GM23338 (cell line): ENCODE data around the gene PRDM10. TPM values are rescaled to one million over a fixed set of nuclear protein-coding genes. Genes with fewer than 3 reads are reported as not detected.

Experiments
- ATAC-seq: fragments of 200-7000 bp; cut with Tn5 transposase; 3 replicates; pipeline ENCODE4 v1.9.1; 2020
- DNase-seq: peaks from one replicate; pipeline ENCODE4 v3.0.0-alpha.2; 2015; ENCODE audit warnings: low spot score
- H2AFZ ChIP-seq: fragments of 200-600 bp; sonication (generic); 2 replicates; pipeline ENCODE4 v1.8.0; 2016; ENCODE audit warnings: antibody characterized with exemption, mild to moderate bottlenecking, moderate library complexity
- H3F3A ChIP-seq: fragments of 200-600 bp; sonication (generic); replicated peaks from 2 replicates; pipeline ENCODE4 v1.8.0; 2017; ENCODE audit warnings: antibody characterized with exemption, mixed run types, low read depth
- H3K27ac ChIP-seq: fragments of 200-600 bp; sonication (generic); 2 replicates; pipeline ENCODE4 v1.6.1; 2016; ENCODE audit warnings: low read depth
- H3K27me3 ChIP-seq: fragments of 200-600 bp; sonication (generic); 2 replicates; pipeline ENCODE4 v1.8.0; 2016; ENCODE audit warnings: mild to moderate bottlenecking, mixed run types, moderate library complexity; ENCODE audit not compliant: insufficient read depth
- H3K36me3 ChIP-seq: fragments of 200-600 bp; sonication (generic); 2 replicates; pipeline ENCODE4 v1.8.0; 2016; ENCODE audit warnings: mild to moderate bottlenecking; ENCODE audit not compliant: insufficient read depth
- H3K4me1 ChIP-seq: fragments of 200-600 bp; sonication (generic); 2 replicates; pipeline ENCODE4 v1.8.0; 2016; ENCODE audit warnings: mild to moderate bottlenecking, moderate library complexity; ENCODE audit not compliant: insufficient read depth
- H3K4me2 ChIP-seq: fragments of 200-600 bp; sonication (generic); 2 replicates; pipeline ENCODE4 v1.7.1; 2017; ENCODE audit warnings: mixed run types
- H3K4me3 ChIP-seq: fragments of 200-600 bp; sonication (generic); 2 replicates; pipeline ENCODE4 v1.6.1; 2016; ENCODE audit warnings: mixed run types
- H3K79me2 ChIP-seq: fragments of 200-600 bp; sonication (generic); replicated peaks from 2 replicates; pipeline ENCODE4 v1.8.0; 2017; ENCODE audit warnings: mild to moderate bottlenecking; ENCODE audit not compliant: insufficient read depth
- H3K9me2 ChIP-seq: fragments of 200-600 bp; sonication (generic); 2 replicates; pipeline ENCODE4 v1.8.0; 2017; ENCODE audit not compliant: insufficient read depth
- H4K20me1 ChIP-seq: fragments of 200-600 bp; sonication (generic); replicated peaks from 2 replicates; pipeline ENCODE4 v1.8.0; 2017; ENCODE audit warnings: mild to moderate bottlenecking; ENCODE audit not compliant: insufficient read depth
- H3K27ac Mint-ChIP-seq: 2 replicates; pipeline ENCODE4 v1.8.0; 2020; ENCODE audit warnings: inconsistent platforms, mild to moderate bottlenecking, moderate library complexity, mixed read lengths
- H3K27me3 Mint-ChIP-seq: 3 replicates; pipeline ENCODE4 v1.8.0; 2022; ENCODE audit warnings: low read depth, mild to moderate bottlenecking, moderate library complexity, mixed read lengths, inconsistent platforms; ENCODE audit not compliant: insufficient read depth, poor library complexity
- H3K36me3 Mint-ChIP-seq: 3 replicates; pipeline ENCODE4 v1.8.0; 2021; ENCODE audit warnings: low read depth, mild to moderate bottlenecking, inconsistent platforms, moderate library complexity, mixed read lengths
- H3K4me1 Mint-ChIP-seq: 3 replicates; pipeline ENCODE4 v1.8.0; 2020; ENCODE audit warnings: mild to moderate bottlenecking, inconsistent platforms, mixed read lengths
- H3K4me3 Mint-ChIP-seq: 3 replicates; pipeline ENCODE4 v1.8.0; 2021; ENCODE audit warnings: moderate library complexity, mild to moderate bottlenecking, inconsistent platforms, mixed read lengths
- H3K9me3 Mint-ChIP-seq: 3 replicates; pipeline ENCODE4 v1.8.0; 2020; ENCODE audit warnings: moderate library complexity, mild to moderate bottlenecking, inconsistent platforms, mixed read lengths
- CREB1 ChIP-seq: fragments of 250-450 bp; sonication (Bioruptor Pico); IDR thresholded peaks from 2 replicates; pipeline ENCODE4 v1.5.0; 2020; ENCODE audit warnings: low read depth, mild to moderate bottlenecking, moderate library complexity
- EZH2 ChIP-seq: fragments of 200-600 bp; sonication (generic); IDR thresholded peaks from one replicate; pipeline ENCODE4 v1.8.0; 2017; ENCODE audit warnings: antibody characterized with exemption, mild to moderate bottlenecking, low read depth; ENCODE audit not compliant: unreplicated experiment
- EZH2phosphoT487 ChIP-seq: fragments of 200-600 bp; sonication (generic); IDR thresholded peaks from one replicate; pipeline ENCODE4 v1.8.1; 2018; ENCODE audit warnings: antibody characterized with exemption; ENCODE audit not compliant: unreplicated experiment
- JUNB ChIP-seq: IDR thresholded peaks from one replicate; pipeline ENCODE4 v1.6.1; 2016; ENCODE audit warnings: antibody characterized with exemption; ENCODE audit not compliant: unreplicated experiment
- POLR2AphosphoS5 ChIP-seq: IDR thresholded peaks from 2 replicates; pipeline ENCODE4 v1.6.1; 2016; ENCODE audit warnings: antibody characterized with exemption, low read depth
- STAT1 ChIP-seq: IDR thresholded peaks from one replicate; pipeline ENCODE4 v1.6.1; 2016; ENCODE audit warnings: antibody characterized with exemption; ENCODE audit not compliant: unreplicated experiment
- ZNF114 ChIP-seq: fragments of 250-450 bp; sonication (Bioruptor Pico); IDR thresholded peaks from 2 replicates; pipeline ENCODE4 v1.5.0; 2020; ENCODE audit warnings: mild to moderate bottlenecking, moderate library complexity
- polyA plus RNA-seq: library from polyadenylated mRNA; unstranded; fragments of >200 nt; fragmentation: Nextera tagmentation; extraction: Ambion mirVana; gene quantifications from 2 replicates; pipeline ENCODE4 v1.2.1, GENCODE V29; 2016
- total RNA-seq: library from RNA; depleted of rRNA; stranded (reverse); fragments of >200 nt; shearing (Covaris generic); gene quantifications from 2 replicates; pipeline ENCODE4 v1.2.3, GENCODE V29; 2014
- TF ChIP-seq, protein P1 (sequence below), 2 experiments: fragments of 200-600 bp in 1 of 2; sonication (generic) in 1 of 2; conservative IDR thresholded peaks; 2 replicates each; pipeline versions ENCODE4 v1.5.1 to v1.6.1; 2016 to 2017; ENCODE audit warnings: antibody characterized with exemption in 2 of 2, low read depth in 2 of 2, mild to moderate bottlenecking in 2 of 2, moderate library complexity in 1 of 2
- TF ChIP-seq, protein P2 (sequence below): IDR thresholded peaks from one replicate; pipeline ENCODE4 v1.6.1; 2018; ENCODE audit warnings: antibody characterized with exemption; ENCODE audit not compliant: unreplicated experiment
- TF ChIP-seq, protein P3 (sequence below): fragments of 250-450 bp; sonication (Bioruptor Pico); IDR thresholded peaks from 2 replicates; pipeline ENCODE4 v1.5.0; 2020; ENCODE audit warnings: mild to moderate bottlenecking, moderate library complexity

Gene PRDM10
- total and polyA plus RNA-seq, 2 experiments from 2014 or later = 5.2 to 14.9 TPM

DNA sequence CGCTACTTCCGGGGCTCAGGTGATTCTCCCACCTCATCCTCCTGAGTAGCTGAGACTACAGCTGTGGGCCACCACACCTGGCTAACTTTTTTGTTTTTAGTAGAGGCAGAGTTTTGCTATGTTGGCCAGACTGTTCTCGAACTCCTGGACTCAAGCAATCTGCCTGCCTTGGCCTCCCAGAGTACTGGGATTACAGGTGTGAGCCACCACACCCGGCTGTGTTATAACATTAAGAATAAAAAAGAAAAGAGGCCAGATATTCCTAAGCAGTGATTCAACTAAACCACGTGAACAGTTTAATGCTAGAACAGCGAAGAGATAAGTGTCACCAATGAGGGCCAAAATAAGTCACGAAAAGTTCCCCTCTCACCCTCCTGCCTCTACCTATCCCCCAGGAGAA is 3.7 kb downstream of the PRDM10 start (continued):
- TF ChIP-seq, protein P1, sequence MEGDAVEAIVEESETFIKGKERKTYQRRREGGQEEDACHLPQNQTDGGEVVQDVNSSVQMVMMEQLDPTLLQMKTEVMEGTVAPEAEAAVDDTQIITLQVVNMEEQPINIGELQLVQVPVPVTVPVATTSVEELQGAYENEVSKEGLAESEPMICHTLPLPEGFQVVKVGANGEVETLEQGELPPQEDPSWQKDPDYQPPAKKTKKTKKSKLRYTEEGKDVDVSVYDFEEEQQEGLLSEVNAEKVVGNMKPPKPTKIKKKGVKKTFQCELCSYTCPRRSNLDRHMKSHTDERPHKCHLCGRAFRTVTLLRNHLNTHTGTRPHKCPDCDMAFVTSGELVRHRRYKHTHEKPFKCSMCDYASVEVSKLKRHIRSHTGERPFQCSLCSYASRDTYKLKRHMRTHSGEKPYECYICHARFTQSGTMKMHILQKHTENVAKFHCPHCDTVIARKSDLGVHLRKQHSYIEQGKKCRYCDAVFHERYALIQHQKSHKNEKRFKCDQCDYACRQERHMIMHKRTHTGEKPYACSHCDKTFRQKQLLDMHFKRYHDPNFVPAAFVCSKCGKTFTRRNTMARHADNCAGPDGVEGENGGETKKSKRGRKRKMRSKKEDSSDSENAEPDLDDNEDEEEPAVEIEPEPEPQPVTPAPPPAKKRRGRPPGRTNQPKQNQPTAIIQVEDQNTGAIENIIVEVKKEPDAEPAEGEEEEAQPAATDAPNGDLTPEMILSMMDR (conservative IDR thresholded peaks at IDR 0.05; ENCODE audit: low read depth in 2 of 2) = no peak
- no peak for TF ChIP-seq JUNB
- no peak for TF ChIP-seq ZNF114 (CRISPR knock-in tag)
- TF ChIP-seq, protein P2, sequence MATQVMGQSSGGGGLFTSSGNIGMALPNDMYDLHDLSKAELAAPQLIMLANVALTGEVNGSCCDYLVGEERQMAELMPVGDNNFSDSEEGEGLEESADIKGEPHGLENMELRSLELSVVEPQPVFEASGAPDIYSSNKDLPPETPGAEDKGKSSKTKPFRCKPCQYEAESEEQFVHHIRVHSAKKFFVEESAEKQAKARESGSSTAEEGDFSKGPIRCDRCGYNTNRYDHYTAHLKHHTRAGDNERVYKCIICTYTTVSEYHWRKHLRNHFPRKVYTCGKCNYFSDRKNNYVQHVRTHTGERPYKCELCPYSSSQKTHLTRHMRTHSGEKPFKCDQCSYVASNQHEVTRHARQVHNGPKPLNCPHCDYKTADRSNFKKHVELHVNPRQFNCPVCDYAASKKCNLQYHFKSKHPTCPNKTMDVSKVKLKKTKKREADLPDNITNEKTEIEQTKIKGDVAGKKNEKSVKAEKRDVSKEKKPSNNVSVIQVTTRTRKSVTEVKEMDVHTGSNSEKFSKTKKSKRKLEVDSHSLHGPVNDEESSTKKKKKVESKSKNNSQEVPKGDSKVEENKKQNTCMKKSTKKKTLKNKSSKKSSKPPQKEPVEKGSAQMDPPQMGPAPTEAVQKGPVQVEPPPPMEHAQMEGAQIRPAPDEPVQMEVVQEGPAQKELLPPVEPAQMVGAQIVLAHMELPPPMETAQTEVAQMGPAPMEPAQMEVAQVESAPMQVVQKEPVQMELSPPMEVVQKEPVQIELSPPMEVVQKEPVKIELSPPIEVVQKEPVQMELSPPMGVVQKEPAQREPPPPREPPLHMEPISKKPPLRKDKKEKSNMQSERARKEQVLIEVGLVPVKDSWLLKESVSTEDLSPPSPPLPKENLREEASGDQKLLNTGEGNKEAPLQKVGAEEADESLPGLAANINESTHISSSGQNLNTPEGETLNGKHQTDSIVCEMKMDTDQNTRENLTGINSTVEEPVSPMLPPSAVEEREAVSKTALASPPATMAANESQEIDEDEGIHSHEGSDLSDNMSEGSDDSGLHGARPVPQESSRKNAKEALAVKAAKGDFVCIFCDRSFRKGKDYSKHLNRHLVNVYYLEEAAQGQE = no peak
- TF ChIP-seq STAT1 = no peak

DNA sequence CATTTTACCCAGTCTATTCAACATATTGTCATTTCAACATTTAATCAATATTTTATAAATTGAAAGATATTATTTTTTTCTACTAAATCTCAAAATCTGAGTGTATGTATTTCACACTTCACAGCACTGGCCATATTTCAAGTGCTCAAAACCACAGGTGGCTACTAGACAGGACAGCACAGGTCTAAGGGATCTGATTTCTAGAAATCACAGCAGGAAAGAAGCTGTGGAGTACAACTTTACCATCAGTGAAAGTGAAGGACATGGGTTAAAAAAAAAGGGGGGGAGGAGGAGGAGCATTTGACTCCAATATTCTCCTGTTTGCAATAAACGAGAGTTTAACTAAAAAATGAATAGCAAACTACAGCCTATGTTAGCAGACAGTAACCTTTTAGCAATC is 4.5 kb downstream of the PRDM10 start:
- Histone ChIP-seq H3K79me2 (peaks cover 78% of the 10 kb centered on the region), H2AFZ (no peak overlapping the region), H3K27me3 (no peaks in the 10 kb centered on the region), H3K9me2 (no peaks in the 10 kb centered on the region), H4K20me1 (peaks cover 14% of the 10 kb centered on the region; the same call in 1 of the 2 replicates), H3K4me1 (peaks cover 7% of the 10 kb centered on the region; the same call in 1 of the 2 replicates), H3F3A (no peaks in the 10 kb centered on the region), H3K27ac (no peak overlapping the region), H3K4me2 (no peak overlapping the region), H3K36me3 (no peaks in the 10 kb centered on the region), H3K4me3 (no peak overlapping the region)
- Mint-ChIP-seq H3K4me1 (peaks cover 32% of the 10 kb centered on the region), H3K9me3 (no peaks in the 10 kb centered on the region; the same call in 2 of the 3 replicates), H3K36me3 (peaks cover 20% of the 10 kb centered on the region), H3K27ac (no peak overlapping the region), H3K27me3 (peaks cover 10% of the 10 kb centered on the region), H3K4me3 (no peak overlapping the region)
- ATAC-seq = no peak
- DNase-seq = no peak
- no peak for TF ChIP-seq EZH2phosphoT487
- TF ChIP-seq CREB1 = no peak
- TF ChIP-seq, protein P3, sequence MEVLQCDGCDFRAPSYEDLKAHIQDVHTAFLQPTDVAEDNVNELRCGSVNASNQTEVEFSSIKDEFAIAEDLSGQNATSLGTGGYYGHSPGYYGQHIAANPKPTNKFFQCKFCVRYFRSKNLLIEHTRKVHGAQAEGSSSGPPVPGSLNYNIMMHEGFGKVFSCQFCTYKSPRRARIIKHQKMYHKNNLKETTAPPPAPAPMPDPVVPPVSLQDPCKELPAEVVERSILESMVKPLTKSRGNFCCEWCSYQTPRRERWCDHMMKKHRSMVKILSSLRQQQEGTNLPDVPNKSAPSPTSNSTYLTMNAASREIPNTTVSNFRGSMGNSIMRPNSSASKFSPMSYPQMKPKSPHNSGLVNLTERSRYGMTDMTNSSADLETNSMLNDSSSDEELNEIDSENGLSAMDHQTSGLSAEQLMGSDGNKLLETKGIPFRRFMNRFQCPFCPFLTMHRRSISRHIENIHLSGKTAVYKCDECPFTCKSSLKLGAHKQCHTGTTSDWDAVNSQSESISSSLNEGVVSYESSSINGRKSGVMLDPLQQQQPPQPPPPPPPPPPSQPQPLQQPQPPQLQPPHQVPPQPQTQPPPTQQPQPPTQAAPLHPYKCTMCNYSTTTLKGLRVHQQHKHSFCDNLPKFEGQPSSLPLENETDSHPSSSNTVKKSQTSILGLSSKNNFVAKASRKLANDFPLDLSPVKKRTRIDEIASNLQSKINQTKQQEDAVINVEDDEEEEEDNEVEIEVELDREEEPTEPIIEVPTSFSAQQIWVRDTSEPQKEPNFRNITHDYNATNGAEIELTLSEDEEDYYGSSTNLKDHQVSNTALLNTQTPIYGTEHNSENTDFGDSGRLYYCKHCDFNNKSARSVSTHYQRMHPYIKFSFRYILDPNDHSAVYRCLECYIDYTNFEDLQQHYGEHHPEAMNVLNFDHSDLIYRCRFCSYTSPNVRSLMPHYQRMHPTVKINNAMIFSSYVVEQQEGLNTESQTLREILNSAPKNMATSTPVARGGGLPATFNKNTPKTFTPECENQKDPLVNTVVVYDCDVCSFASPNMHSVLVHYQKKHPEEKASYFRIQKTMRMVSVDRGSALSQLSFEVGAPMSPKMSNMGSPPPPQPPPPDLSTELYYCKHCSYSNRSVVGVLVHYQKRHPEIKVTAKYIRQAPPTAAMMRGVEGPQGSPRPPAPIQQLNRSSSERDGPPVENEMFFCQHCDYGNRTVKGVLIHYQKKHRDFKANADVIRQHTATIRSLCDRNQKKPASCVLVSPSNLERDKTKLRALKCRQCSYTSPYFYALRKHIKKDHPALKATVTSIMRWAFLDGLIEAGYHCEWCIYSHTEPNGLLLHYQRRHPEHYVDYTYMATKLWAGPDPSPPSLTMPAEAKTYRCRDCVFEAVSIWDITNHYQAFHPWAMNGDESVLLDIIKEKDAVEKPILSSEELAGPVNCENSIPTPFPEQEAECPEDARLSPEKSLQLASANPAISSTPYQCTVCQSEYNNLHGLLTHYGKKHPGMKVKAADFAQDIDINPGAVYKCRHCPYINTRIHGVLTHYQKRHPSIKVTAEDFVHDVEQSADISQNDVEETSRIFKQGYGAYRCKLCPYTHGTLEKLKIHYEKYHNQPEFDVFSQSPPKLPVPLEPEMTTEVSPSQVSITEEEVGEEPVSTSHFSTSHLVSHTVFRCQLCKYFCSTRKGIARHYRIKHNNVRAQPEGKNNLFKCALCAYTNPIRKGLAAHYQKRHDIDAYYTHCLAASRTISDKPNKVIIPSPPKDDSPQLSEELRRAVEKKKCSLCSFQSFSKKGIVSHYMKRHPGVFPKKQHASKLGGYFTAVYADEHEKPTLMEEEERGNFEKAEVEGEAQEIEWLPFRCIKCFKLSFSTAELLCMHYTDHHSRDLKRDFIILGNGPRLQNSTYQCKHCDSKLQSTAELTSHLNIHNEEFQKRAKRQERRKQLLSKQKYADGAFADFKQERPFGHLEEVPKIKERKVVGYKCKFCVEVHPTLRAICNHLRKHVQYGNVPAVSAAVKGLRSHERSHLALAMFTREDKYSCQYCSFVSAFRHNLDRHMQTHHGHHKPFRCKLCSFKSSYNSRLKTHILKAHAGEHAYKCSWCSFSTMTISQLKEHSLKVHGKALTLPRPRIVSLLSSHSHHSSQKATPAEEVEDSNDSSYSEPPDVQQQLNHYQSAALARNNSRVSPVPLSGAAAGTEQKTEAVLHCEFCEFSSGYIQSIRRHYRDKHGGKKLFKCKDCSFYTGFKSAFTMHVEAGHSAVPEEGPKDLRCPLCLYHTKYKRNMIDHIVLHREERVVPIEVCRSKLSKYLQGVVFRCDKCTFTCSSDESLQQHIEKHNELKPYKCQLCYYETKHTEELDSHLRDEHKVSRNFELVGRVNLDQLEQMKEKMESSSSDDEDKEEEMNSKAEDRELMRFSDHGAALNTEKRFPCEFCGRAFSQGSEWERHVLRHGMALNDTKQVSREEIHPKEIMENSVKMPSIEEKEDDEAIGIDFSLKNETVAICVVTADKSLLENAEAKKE (CRISPR knock-in tag) = no peak
- TF ChIP-seq EZH2 = no peak
- TF ChIP-seq ZNF114 (CRISPR knock-in tag) = no peak
- no peak for TF ChIP-seq POLR2AphosphoS5
